ENCODE results near the gene CYP2C19. TPM values are rescaled to one million over a fixed set of nuclear protein-coding genes. Genes with fewer than 3 reads are reported as not detected.
"Not testable (repeated sequence)": the region's sequence is repeated elsewhere in the genome, so short reads cannot be mapped to it uniquely, and the experiment has no call there.

Gene CYP2C19
- total RNA-seq, 4 donors from 2014 or later, result 0.30 to 1.9 (median 1.0) TPM

- no peaks in the 10 kb centered on the region for H3K36me3 ChIP-seq
- no peak for TF ChIP-seq CTCF (IDR thresholded peaks at IDR 0.05)
- TF ChIP-seq POLR2A (IDR thresholded peaks at IDR 0.05), result no peak
- TF ChIP-seq POLR2AphosphoS5 (IDR thresholded peaks at IDR 0.05), result no peak
- TF ChIP-seq EP300 (IDR thresholded peaks at IDR 0.05), result no peak
- no peaks in the 10 kb centered on the region for H3K4me1 ChIP-seq
- no peak for DNase-seq (ENCODE audit: low spot score in 2 of 2)
- no peaks in the 10 kb centered on the region for H3K9me3 ChIP-seq
- H3K27ac ChIP-seq, result no peak overlapping the region
- H3K4me3 ChIP-seq, result no peak overlapping the region
- H3K27me3 ChIP-seq, result no peaks in the 10 kb centered on the region
These were observed 21.8 kb downstream of the CYP2C19 start for GRCh38 chr10:94784256-94784655.

GRCh38 chr10:94785211-94785610 lies 22.7 kb downstream of the CYP2C19 start:
- no peak for DNase-seq (ENCODE audit: low spot score in 2 of 2)
- Histone ChIP-seq H3K36me3 (no peaks in the 10 kb centered on the region), H3K4me3 (no peak overlapping the region), H3K27ac (no peak overlapping the region), H3K27me3 (no peaks in the 10 kb centered on the region), H3K9me3 (no peaks in the 10 kb centered on the region), H3K4me1 (no peaks in the 10 kb centered on the region)
- WGBS, result 59% methylated on average over 2 of the region's 2 CpGs
- TF ChIP-seq POLR2A (IDR thresholded peaks at IDR 0.05) (no peak), EP300 (IDR thresholded peaks at IDR 0.05) (no peak), CTCF (IDR thresholded peaks at IDR 0.05) (no peak), POLR2AphosphoS5 (IDR thresholded peaks at IDR 0.05) (no peak)

DNA sequence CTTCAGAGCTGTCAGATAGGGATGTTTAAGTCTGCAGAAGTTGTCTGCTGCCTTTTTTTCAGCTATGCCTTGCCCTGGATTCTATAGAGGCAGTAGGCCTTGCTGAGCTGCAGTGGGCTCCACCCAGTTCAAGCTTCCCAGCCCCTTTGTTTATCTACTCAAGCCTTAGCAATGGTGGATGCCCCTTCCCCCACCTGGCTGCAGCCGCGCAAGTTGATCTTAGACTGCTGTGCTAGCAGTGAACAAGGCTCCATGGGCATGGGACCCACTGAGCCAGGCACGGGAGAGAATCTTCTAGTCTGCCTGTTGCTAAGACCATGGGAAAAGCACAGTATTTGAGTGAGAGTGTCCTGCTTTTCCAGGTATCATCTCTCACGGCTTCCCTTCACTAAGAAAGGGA lies 38.1 kb downstream of the CYP2C19 start:
- H3K27ac ChIP-seq; H3K4me1 ChIP-seq; H3K27me3 ChIP-seq; DNase-seq (ENCODE audit: low spot score in 2 of 2); H3K36me3 ChIP-seq; H3K4me3 ChIP-seq; H3K9me3 ChIP-seq: not testable (repeated sequence)
- WGBS, result 100% methylated on average over 3 of the region's 4 CpGs

- H3K36me3 ChIP-seq, result no peaks in the 10 kb centered on the region
- WGBS, result 73% methylated on average over 1 of the region's 1 CpG
- no peaks in the 10 kb centered on the region for H3K4me1 ChIP-seq
- TF ChIP-seq POLR2A (IDR thresholded peaks at IDR 0.05), result no peak
- TF ChIP-seq POLR2AphosphoS5 (IDR thresholded peaks at IDR 0.05), result no peak
- no peak for TF ChIP-seq CTCF (IDR thresholded peaks at IDR 0.05)
- TF ChIP-seq EP300 (IDR thresholded peaks at IDR 0.05), result no peak
- no peaks in the 10 kb centered on the region for H3K27me3 ChIP-seq
- no peak overlapping the region for H3K4me3 ChIP-seq
- no peaks in the 10 kb centered on the region for H3K9me3 ChIP-seq
- no peak overlapping the region for H3K27ac ChIP-seq
- no peak for DNase-seq (ENCODE audit: low spot score in 2 of 2)
These were observed 40.8 kb downstream of the CYP2C19 start for GRCh38 chr10:94803307-94803706.

GRCh38 chr10:94830025-94830424 lies 67.5 kb downstream of the CYP2C19 start:
- not testable (repeated sequence) for H3K4me1 ChIP-seq; H3K4me3 ChIP-seq; DNase-seq (ENCODE audit: low spot score in 2 of 2); H3K9me3 ChIP-seq; H3K36me3 ChIP-seq; H3K27me3 ChIP-seq; H3K27ac ChIP-seq
- 92% methylated on average over 12 of the region's 13 CpGs for WGBS

DNA sequence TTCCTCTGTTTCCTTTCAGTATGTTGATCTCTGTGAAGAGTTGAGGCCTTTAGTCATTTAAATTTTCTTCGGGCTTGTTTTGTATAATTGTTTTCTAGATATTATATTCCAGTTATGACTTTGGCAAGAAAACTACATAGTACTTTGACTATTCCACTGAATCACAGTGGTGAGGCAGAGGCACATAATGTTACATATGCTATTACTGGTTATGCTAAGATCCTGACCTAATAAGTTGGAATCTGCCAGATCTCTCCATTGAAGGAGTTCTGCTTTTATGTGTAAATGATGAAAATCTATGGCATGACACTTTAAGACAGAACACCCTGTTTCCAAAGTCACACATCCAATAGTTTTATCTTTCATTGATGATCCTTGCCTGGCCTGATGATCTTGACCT lies 83.7 kb downstream of the CYP2C19 start:
- H3K4me1 ChIP-seq, result no peaks in the 10 kb centered on the region
- H3K36me3 ChIP-seq, result no peaks in the 10 kb centered on the region
- no peak for TF ChIP-seq CTCF (IDR thresholded peaks at IDR 0.05)
- TF ChIP-seq EP300 (IDR thresholded peaks at IDR 0.05), result no peak
- TF ChIP-seq POLR2A (IDR thresholded peaks at IDR 0.05), result no peak
- TF ChIP-seq POLR2AphosphoS5 (IDR thresholded peaks at IDR 0.05), result no peak
- 72% methylated on average over 1 of the region's 1 CpG for WGBS
- H3K27ac ChIP-seq, result no peak overlapping the region
- no peaks in the 10 kb centered on the region for H3K9me3 ChIP-seq
- H3K27me3 ChIP-seq, result no peaks in the 10 kb centered on the region
- no peak for DNase-seq (ENCODE audit: low spot score in 2 of 2)
- H3K4me3 ChIP-seq, result no peak overlapping the region
